Measurements from ENCODE around the gene MACROD2.

The MACROD2 gene

DNA sequence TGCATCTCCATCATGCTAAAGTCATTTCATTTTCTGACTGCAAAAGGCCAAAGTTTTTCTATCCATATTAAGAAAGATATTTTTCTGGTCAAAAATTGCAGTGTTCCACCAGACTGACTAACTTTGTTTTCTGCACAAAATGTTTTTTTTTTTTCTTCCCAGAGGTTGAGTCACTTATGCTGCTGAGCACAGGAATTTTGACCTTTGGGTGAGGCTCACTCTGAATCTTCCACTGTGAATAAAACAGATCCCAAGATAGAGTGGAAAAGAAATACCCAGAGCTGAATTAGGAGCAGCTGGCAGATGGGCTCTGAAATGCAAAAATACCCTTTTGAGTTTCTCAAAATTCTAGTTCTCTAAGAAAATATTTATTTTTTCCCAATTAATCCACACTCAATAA, 1581.1 kb downstream of the MACROD2 start:
- no peak overlapping the region for H3K27ac ChIP-seq
- TF ChIP-seq CTCF (conservative IDR thresholded peaks at IDR 0.05): no peak
- no peak for TF ChIP-seq ZFX (IDR thresholded peaks at IDR 0.05)

- no peak overlapping the region for H3K27ac ChIP-seq
- TF ChIP-seq CTCF (conservative IDR thresholded peaks at IDR 0.05) (no peak), ZFX (IDR thresholded peaks at IDR 0.05) (no peak)
Measured at GRCh38 chr20:15578113-15578512, 1582.8 kb downstream of the MACROD2 start.

DNA sequence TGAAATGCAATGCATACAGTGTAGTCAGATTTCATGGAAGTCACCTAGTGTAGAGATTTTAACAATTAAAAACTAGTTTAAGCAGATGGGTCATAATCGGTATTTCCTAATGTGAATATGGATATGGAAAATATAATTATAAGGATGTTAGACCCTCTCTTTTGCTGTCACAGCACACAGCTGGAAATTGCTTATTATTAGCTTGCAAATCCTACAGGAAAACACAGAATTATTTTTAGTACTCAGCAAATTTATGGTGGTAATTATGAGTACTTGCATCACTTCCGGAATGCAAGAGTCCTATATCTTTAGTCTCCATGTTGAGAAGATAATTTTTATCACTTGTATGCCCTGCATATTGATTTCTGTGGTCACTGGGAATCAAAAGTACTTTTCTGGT, 1584.4 kb downstream of the MACROD2 start:
- H3K27ac ChIP-seq: no peak overlapping the region
- TF ChIP-seq CTCF (conservative IDR thresholded peaks at IDR 0.05): no peak
- no peak for TF ChIP-seq ZFX (IDR thresholded peaks at IDR 0.05)

DNA sequence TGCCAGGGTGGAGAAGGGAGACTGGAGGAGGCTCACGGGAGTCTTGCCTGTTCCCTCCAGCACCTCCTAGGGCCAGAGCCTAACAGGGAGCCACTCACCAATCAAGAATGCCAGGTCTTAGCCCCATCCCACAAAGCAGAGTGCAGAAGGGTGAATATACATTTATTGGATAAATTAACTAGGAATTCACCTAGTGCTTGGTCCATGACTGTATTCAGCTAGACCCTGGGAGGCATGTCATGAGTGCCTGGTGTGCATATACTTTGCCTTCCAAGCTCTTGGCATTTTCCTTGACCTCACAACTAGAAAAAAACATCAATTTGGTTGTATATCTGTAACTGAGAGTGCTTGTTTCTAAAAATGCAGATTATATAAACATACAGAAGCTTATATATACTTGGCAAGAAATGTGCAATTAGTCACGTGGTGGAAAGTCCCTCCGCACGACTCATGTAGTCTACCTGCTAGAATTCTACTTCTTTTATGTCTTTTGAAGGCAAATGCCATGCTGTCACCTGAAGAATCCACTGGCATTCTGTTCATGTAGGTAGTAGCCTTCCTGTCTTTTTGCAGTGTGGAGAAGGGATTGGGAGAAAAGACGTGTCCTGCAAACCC, 1586.9 kb downstream of the MACROD2 start:
- no peak for TF ChIP-seq ZFX (IDR thresholded peaks at IDR 0.05)
- TF ChIP-seq CTCF (conservative IDR thresholded peaks at IDR 0.05): no peak

DNA sequence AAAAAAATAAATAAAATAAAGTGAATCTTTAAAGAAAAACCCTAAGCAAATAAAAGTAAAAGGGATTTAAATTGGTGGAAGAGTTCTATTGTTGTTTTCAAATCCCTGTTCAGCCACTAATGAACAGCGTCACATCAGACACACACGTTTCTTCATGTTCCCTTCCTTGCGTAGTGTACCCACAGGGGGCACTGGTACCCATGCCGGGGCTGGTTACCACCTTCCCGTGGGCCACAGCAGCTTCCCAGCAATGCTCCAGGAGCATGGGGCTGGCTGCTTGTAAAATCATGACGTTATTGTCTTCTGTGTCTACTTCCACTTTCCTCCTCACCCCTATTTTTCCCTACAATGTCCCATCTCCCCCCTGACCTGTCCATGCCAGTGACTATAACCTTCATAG, 1589.2 kb downstream of the MACROD2 start:
- TF ChIP-seq ZFX (IDR thresholded peaks at IDR 0.05): no peak
- TF ChIP-seq CTCF (conservative IDR thresholded peaks at IDR 0.05): peak; percentile 16; the same call in 1 of the 2 replicates
- no peak overlapping the region for H3K27ac ChIP-seq

More for the DNA sequence above, 1586.9 kb downstream of the MACROD2 start:
- H3K27ac ChIP-seq: no peak overlapping the region

- no peak overlapping the region for H3K27ac ChIP-seq
- TF ChIP-seq CTCF (conservative IDR thresholded peaks at IDR 0.05) (no peak), ZFX (IDR thresholded peaks at IDR 0.05) (no peak)
Measured at GRCh38 chr20:15593081-15593480, 1597.8 kb downstream of the MACROD2 start.

DNA sequence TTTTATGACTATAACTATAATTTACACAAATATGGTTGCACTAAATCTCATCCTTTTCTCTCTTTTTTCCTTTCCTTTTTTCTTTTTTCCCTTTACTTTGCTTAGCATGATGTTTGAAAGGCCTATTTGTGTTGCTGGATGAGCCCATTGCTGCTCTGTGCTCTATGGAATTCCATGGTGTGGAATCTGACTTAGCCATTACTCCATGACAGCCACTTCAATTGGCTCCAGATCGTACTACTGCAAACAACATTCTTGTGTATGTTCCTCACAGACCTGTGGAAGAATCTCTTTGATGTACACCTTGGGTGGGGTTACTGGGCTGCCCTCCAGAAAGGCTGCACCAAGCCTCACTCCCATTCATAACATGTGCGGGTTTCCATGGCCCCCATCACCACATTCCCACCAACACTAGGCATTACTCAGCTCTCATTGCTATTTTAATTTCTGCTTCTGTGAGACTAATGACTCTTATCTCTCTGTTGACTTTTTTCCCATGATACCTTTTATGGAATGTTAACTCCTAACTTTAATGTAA, 1598.9 kb downstream of the MACROD2 start:
- TF ChIP-seq CTCF (conservative IDR thresholded peaks at IDR 0.05) (no peak), ZFX (IDR thresholded peaks at IDR 0.05) (no peak)
- H3K27ac ChIP-seq: no peak overlapping the region
